ENCODE results near the gene NRCAM.

GRCh38 chr7:108166687-108167086 lies 289.5 kb downstream of the NRCAM start:
- TF ChIP-seq CSDC2 (CRISPR knock-in tag; IDR thresholded peaks at IDR 0.05) (no peak), TSHZ2 (CRISPR knock-in tag; IDR thresholded peaks at IDR 0.05) (no peak), ZFP3 (CRISPR knock-in tag; IDR thresholded peaks at IDR 0.05) (no peak), TCF4 (CRISPR knock-in tag; IDR thresholded peaks at IDR 0.05; ENCODE audit: borderline replicate concordance) (no peak)
